Measurements from ENCODE around the gene CAMK1G.

Gene CAMK1G

DNA sequence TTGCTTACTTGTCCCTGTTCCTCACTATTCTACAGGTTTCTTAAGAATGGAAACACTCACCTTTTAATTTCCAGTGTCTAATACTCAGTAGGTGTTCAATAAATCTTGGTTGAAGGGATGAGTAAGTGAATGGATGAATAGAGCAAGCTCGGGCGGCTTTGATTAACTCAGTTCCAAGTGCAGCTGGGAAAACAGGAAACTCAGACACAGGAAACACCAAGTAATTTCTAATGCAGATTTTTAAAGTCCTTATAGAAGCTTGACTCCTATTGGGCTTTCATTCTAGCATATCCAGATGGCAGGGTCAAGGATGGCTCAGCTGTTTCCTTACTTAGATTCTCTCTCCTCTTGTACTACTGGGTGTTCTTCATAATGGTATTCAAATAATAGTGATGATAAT lies 14.0 kb downstream of the CAMK1G start:
- DNase-seq (ENCODE audit: low read depth in 3 of 3, low spot score in 1 of 3), result no peak

DNA sequence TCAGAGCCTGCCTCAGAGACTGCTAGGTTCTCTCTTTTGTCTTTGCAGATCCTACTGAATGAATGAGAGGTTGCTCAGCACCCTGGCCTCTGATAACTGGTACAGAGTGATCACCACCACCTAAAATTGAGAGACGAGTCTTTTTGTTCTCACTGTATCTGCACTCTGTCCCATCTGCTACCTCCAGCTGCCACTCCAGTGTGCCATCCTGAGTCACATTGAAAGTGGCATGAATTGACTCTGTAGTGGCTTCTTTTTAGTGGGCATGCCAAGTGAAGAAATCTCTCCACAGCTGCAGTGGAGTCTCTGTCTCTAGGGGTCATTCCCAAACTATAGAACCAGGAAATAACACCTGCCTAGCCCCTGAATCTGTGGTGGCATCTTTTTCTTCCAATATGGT lies 14.7 kb downstream of the CAMK1G start:
- no peak for DNase-seq (ENCODE audit: low read depth in 3 of 3, low spot score in 1 of 3)

DNA sequence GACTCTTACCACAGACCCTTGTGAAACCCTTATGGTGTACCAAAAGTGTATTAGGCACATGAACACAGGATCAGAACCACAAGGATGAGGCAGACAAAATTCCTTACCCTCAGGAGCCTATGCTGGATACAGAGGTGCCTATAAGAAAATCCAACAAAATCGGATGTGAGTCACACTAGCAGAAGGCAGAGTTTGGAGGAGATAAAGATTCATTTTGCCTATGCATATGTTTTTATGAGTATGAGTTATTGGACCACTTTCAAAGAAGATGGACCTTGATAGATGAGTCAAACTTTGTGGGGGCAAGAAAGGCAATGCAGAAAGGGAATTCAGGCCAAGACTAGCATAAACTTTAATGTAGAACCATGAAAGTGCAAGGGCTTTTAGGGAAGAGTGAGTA lies 17.0 kb downstream of the CAMK1G start:
- no peak for DNase-seq (ENCODE audit: low read depth in 3 of 3, low spot score in 1 of 3)

DNA sequence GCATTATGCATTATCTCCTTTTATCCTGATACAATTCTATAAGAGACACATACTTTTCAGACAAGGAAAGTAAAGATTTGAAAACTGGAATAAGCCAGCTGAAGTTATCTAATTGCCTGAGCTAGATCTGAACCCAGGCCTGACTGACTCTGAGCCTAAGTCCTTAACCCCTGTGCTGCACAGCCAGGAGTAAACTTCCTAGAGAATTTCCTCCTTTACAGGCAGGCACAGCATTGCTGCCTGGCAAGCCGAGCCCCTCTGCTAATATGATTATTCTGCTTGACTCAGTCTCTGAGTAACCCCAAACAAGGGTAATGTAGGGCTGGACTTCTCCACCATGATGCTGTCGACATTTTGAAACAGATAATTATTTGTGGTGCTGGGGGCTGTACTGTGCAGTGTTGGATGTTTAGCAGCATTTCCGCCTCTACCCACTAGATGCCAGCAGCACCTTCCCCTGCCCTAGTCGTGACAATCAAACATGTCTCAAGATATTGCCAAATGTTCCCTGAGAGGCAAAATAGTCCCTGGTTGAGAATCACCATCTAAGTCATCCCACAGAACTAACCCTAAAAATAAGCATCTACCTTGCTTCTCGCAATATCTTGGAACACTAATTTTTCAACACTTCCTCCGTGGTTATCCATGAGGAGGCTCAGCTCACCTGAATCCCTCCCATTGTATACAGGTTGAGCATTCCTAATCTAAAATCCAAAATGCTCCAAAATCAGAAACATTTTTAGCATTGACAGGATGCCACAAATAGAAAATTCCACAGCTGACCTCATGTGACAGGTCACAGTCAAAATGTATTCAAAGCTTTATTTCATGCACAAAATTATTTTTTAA lies 18.5 kb downstream of the CAMK1G start:
- DNase-seq (ENCODE audit: low read depth in 3 of 3, low spot score in 1 of 3), result no peak

DNA sequence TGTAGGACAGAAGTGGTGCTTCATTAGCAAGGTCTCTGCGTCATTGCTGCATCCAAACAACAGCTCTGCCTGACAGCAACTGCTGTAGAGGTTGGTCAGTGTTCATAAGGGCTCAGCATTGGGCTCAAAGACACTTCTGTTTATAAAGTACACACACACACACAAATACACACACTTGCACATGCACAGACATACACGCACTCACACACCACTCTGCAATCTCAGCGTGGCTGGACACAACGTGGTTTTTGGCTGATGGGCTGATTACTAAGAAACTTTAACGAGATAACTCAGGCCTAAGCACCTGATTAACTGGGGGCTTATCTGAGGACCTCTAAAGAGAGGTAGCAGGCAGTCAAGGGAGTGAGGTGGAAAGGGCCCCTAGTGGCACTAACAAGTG lies 20.4 kb downstream of the CAMK1G start:
- no peak for DNase-seq (ENCODE audit: low read depth in 3 of 3, low spot score in 1 of 3)

DNA sequence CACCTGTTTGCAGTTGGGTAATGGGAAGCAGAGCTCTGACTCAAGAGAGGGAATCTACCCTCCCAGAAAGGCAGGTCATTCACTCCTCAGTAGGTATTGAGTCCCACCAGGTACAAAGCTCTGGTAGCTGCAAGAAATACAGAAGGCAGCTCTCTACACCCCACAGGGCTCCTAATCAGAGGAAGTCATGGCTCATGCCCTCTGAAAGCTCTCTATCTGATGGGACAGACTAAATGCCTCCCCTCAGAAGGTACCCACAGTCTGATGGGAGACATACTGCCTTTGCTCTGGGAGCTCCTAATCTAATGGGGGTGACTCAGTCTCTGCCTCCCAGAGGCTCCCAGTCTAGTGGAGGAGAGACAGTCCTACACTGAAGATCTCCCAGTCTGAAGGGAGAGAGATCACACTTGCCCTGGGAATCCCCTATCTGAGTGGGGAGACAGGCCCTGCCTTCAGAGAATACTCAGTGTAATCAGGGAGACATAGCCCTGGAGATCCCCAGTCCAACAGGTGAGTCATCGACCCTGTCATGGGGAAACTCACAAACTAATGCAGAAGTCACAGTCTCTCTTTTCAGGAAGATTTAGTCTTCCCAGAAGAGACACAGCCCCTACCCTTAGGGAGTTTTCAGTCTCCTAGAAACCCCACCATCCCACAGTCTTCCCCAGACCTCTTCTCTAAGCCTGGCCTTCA lies 23.7 kb downstream of the CAMK1G start:
- DNase-seq (ENCODE audit: low read depth in 3 of 3, low spot score in 1 of 3), result no peak

DNA sequence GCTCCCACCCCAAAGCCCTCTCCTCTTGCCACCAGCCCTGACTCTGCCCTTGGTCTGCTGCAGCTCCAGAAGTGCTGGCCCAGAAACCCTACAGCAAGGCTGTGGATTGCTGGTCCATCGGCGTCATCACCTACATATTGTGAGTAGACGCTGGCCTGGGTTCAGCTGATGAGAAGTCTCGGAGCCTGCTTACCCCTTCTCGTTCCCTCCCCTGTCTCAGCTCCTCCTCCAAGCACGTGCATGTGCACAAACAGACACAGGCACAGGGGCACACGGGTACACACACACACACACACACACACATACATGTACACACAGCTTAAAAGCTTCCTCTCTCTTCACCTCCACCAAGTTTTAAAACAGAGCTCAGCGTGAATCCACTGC lies 24.3 kb downstream of the CAMK1G start:
- DNase-seq (ENCODE audit: low read depth in 3 of 3, low spot score in 1 of 3), result no peak

DNA sequence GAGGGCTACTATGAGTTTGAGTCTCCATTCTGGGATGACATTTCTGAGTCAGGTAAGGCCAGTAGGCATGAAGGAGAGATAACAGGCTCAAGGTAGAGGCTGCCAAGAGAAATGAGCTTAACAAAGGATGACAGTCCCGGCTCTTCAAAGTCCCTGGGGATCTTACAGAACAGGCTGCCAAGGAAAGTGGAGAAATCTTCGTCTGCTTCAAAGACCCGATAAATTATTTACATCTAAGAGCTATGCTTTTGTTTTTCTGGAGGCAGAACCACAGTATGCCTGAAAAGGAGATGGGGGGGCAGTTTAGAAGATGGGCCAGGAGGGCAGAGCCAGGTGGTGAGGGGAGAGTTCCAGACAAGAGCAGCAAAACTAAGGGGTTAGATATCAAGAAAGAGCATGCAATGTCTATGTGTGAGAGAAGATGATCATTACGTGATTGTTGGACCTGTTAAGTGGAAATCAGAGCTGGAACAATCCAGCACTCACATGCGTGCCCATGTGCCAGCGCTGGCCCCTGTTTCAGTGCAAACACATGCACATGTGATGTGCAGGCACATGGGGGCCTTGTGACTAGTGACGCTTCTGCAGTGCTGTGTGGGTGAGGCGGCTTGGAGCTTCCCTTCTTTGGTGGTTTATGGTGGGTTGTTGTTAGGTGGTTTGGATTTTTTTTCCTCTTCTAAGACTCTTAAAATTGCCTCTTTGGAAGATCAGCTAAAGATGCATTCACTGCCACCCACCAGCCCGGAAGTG lies 25.7 kb downstream of the CAMK1G start:
- DNase-seq (ENCODE audit: low read depth in 3 of 3, low spot score in 1 of 3), result no peak

DNA sequence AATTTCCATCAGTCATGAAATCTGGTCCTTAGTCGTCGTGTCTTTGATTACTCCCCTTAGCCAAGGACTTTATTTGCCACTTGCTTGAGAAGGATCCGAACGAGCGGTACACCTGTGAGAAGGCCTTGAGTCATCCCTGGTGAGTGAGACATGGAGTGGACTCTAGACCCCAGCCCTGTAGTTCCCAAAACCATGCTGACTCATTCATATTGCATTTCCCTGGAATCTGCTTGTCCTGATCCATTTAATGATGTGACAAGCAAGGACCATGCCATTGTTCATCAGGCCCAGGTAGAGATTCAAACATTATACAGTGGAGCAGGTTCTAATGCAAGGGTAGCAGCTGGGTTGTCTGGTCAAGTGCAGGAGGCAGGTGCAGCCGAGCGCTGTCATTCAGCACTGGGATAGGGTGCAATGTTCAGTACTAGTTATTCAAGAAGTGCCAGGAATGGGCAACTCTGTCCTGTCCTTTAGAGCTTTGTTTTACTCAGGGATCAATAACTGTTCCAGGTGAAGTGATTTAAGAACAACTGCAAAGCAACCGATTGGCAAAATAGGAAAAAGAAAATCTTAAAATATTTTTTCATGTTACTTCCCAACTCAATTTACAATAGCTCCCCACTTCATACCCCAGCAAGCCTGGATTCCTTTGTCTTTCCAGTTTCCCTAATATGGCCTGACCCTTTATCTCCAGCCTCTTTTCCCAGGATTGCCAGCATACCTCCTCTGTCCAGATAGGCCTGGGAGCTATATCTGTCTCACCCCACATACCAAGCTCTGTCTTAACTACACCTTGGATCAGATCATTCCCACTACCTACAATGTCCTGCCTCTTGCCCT lies 26.5 kb downstream of the CAMK1G start:
- DNase-seq (ENCODE audit: low read depth in 3 of 3, low spot score in 1 of 3), result no peak

DNA sequence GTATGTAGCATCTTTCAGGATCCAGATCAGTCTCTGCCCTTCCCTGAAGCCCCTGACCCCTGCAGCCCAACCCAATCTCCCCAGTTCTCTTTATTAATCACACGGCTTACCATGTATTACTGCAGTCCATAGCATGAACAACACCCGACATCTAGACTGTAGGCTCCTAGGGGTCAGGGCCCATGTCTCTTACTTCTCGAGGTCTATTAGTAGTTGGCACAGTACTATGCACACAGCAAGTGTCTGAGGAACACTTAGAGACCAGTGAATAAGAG lies 27.1 kb downstream of the CAMK1G start:
- no peak for DNase-seq (ENCODE audit: low read depth in 3 of 3, low spot score in 1 of 3)

DNA sequence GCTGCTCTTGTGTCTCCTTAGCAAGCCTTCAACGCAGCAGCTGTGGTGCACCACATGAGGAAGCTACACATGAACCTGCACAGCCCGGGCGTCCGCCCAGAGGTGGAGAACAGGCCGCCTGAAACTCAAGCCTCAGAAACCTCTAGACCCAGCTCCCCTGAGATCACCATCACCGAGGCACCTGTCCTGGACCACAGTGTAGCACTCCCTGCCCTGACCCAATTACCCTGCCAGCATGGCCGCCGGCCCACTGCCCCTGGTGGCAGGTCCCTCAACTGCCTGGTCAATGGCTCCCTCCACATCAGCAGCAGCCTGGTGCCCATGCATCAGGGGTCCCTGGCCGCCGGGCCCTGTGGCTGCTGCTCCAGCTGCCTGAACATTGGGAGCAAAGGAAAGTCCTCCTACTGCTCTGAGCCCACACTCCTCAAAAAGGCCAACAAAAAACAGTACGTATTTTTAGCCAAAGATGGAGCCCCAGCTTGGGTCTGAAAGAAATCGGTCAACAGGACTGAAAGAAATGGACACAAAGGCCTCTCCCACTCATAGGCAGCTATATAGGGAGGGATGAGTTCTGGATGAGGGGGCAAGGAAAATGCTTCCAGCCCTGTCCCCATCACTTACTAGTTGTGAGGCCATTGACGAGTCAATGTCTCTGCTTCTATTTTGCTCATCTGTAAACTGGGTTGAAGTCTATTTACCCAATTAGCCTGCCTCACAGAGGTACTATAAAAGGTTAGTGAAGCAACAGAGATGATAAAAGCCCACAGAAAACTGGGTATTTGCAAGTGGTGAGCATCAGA lies 28.5 kb downstream of the CAMK1G start:
- no peak for DNase-seq (ENCODE audit: low read depth in 3 of 3, low spot score in 1 of 3)

DNA sequence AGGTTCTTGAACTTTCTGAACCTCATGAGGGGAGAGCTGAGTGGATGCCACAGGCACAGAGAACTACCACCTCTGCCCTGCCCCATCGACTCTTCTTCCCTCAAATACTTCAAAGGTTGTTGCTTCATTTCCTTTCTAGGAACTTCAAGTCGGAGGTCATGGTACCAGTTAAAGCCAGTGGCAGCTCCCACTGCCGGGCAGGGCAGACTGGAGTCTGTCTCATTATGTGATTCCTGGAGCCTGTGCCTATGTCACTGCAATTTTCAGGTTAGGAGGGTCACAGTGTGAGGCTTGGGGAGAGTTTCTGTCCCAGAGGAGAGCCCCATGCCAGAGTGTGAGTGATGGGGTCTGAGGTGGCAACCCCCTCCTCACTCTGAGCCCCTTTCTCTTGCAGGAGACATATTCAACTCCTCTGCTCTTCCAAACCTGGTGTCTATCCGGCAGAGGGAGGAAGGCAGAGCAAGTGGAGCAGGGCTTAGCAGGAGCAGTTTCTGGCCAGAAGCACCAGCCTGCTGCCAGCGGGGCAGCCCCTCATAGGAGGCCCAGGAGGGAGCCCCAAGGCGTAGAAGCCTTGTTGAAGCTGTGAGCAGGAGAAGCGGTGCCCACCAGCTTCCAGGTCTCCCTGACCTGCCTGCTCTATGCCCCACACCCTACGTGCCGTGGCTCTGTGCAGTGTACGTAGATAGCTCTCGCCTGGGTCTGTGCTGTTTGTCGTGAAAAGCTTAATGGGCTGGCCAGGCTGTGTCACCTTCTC lies 29.3 kb downstream of the CAMK1G start:
- DNase-seq (ENCODE audit: low read depth in 3 of 3, low spot score in 1 of 3), result no peak

DNA sequence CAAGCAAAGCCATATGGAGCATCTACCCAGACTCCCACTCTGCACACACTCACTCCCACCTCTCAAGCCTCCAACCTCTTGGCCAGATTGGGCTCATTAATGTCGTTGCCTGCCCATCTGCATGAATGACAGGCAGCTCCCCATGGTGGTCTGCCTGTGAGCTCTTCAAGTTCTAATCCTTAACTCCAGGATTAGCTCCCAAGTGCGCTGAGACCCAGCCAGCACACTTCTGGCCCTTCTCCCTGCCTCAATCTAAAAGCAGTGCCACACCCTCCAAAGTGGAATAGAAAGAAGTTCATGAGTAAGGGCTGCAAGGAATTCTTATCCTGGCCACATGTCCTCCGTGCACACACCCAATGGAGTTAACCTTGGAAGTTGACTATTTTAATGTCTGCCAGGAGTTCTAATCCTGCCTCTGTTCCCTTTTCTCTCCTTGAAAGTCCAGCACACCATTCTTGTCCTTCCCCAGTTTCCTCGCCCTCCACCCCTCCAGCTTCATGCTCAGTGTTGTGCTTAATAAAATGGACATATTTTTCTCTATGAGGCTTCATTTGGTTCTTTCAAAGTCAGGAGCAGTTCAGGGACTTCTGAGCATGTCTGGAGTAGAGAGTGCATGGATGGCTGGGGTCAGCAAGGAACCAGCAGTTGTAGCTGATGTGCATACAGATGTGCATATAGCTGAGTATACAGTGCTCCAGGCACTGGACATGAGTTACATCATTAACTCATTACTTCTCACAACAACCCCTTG lies 30.1 kb downstream of the CAMK1G start:
- no peak for DNase-seq (ENCODE audit: low read depth in 3 of 3, low spot score in 1 of 3)

DNA sequence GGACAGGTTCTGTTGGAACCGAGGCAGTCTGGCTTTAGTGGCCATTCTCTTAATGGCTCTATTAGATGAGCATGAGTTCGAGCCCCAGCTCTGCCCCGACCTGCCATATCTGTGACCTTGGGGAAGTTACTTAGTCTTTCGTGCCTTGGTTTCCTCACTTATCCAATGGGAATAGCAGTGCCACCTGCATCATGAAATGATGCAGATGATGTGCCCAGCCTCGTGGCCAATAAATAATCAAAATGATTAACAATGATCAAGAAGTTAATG lies 30.6 kb downstream of the CAMK1G start:
- DNase-seq (ENCODE audit: low read depth in 3 of 3, low spot score in 1 of 3), result no peak

DNA sequence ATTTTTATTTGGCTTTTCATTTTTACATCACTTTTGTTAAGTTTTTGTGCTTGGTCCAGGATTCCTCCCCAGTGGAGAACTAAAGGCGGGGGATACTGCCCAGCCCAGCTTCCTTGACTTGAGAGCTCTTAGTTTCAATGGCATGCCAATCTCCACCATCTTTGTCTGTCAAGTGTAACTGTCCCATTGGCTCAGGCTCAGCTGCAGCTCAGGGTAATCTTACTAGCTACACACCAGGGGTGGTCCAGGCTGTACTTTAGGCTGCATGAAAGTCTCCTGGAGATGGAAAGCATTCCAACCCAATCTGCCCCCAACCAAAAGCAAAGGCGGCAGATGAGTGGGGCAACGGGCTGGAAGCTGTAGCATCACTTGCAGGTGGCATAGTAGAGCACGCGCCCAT lies 31.4 kb downstream of the CAMK1G start:
- no peak for DNase-seq (ENCODE audit: low read depth in 3 of 3, low spot score in 1 of 3)

DNA sequence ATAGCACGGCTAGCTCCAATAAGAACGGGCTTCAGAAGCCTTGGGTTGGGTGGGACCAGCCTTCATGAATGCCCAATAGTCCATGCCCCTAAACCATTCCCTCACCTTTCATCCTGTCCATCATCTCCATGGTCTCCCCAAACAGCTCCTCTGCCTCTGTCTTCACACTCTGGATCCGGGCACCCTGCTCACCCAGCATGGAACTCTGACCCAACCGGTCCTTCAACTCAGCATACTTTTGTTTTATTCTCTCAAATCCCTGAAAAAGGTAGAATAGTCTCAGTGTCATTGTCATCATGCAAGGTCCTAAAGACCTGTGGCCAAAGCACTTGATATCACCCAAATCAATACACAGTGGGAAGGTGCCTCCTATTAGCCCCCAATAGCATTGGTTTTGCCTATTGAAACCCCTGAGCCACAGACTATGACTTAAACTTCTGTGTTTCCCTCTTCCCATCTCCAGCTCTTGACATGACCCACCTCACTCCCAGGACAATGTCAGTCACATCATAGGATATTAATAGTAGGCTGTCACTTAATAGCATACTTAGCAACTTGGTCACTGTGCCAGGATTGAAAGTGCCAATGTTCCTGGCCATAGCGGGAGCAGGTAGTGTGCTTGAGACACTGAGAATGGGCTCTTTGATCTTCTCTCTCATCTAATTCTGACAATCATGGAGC lies 33.0 kb downstream of the CAMK1G start:
- DNase-seq (ENCODE audit: low read depth in 3 of 3, low spot score in 1 of 3), result no peak

DNA sequence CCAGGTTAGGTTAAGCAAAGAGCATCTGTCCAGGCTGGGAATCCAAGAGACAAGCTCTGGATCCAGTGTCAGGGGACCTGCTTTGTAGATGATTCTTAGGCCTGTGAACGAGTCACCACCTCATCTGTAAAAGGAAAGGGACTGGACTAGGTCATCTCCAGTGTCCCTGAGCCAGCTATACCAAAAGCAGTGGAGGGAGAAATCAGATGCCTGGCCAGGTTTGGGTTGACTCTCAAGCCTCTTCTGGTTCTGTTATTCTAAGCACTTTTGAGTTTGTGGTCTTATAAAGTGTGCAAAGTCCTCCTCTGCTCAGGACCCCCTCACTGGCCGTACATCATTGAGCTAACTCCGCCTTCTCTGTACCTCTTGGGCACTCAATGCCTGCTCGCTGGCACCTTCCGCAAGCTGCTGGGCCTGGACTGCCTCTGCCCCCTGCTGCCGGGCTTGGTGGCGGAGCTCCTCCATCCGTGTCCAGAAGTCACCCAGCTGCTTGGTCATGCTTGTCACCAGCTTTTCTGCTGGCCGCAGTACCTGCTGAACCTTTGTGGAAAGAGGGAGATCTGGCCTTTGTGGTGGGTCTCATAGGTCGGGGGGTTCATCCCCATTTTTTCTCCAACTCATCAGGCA lies 33.6 kb downstream of the CAMK1G start:
- no peak for DNase-seq (ENCODE audit: low read depth in 3 of 3, low spot score in 1 of 3)

DNA sequence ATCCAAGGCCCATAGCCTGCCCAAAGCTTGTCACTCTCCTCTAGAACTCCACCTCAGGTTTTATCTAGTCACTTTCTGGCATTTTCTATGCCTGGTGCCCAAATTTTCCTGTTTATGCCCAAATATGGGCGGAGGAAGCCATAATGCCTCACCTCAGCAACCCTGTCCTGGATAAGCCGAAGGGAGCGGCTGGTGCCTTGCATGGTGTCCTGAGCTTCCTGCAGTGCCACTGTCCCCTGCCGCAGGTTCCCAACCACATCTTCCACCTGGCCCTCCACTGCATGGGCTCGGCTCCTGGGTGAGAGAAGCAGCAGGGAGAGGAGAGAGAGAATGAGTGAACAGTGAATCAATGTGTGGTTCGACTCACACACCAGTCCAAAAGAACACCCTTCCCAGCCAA lies 34.2 kb downstream of the CAMK1G start:
- no peak for DNase-seq (ENCODE audit: low read depth in 3 of 3, low spot score in 1 of 3)

Data from stimulated activated CD4-positive, alpha-beta T cell treated with anti-CD3 and anti-CD28 coated beads, TNF-alpha, amount 100 ng/mL, for 1 hour (primary cell).